ENCODE data around the gene GNG5. TPM values are rescaled to one million over a fixed set of nuclear protein-coding genes. Genes with fewer than 3 reads are reported as not detected.

The GNG5 gene
- total and polyA plus RNA-seq, 2 experiments from 2014 or later, result 131 to 573 TPM

DNA sequence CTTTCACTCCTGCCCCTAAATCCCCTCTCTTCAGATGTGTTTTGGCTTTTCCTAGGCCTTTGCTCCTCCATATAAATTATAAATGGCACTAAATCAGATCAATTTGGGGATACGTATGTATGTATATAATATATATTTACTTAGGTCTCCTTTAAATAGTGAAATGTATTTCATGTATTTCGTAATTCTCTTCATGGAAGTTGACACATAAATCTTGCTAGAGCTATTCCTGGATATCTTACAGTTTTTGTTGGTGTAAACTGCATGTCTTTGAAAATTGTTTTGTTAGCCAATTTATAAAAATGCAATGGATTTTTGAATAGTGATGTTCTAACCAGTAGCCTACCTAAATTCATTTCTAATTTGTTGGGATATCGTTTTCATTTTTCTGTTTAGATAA, 18.3 kb downstream of the GNG5 start:
- H3K36me3 ChIP-seq (replicated peaks; ENCODE audit: insufficient read depth, low read depth), result no peaks in the 10 kb centered on the region
- no peak overlapping the region for H3K27ac ChIP-seq
- DNase-seq (ENCODE audit: low spot score), result no peak
- no peak overlapping the region for H3K4me3 ChIP-seq
- H3K79me2 ChIP-seq, result peaks cover 49% of the 10 kb centered on the region
- TF ChIP-seq EZH2 (IDR thresholded peaks at IDR 0.05; ENCODE audit: borderline replicate concordance) (no peak), EZH2phosphoT487 (IDR thresholded peaks at IDR 0.05; ENCODE audit: low read depth, severe bottlenecking, unreplicated experiment) (no peak)
- TF ChIP-seq, protein P1, sequence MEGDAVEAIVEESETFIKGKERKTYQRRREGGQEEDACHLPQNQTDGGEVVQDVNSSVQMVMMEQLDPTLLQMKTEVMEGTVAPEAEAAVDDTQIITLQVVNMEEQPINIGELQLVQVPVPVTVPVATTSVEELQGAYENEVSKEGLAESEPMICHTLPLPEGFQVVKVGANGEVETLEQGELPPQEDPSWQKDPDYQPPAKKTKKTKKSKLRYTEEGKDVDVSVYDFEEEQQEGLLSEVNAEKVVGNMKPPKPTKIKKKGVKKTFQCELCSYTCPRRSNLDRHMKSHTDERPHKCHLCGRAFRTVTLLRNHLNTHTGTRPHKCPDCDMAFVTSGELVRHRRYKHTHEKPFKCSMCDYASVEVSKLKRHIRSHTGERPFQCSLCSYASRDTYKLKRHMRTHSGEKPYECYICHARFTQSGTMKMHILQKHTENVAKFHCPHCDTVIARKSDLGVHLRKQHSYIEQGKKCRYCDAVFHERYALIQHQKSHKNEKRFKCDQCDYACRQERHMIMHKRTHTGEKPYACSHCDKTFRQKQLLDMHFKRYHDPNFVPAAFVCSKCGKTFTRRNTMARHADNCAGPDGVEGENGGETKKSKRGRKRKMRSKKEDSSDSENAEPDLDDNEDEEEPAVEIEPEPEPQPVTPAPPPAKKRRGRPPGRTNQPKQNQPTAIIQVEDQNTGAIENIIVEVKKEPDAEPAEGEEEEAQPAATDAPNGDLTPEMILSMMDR (IDR thresholded peaks at IDR 0.05; ENCODE audit: poor library complexity), result no peak
- no peak overlapping the region for H2AFZ ChIP-seq
- H3K9me2 ChIP-seq (replicated peaks; ENCODE audit: insufficient read depth), result no peaks in the 10 kb centered on the region
- 97% methylated on average over 3 of the region's 3 CpGs for WGBS (ENCODE audit: low lambda C conversion rate, missing lambda C conversion rate)
- no peaks in the 10 kb centered on the region for H3K27me3 ChIP-seq
- H4K20me1 ChIP-seq (ENCODE audit: insufficient read depth, poor library complexity, severe bottlenecking), result no peaks in the 10 kb centered on the region
- H3K9me3 ChIP-seq (ENCODE audit: low read depth), result no peaks in the 10 kb centered on the region
- H3K4me2 ChIP-seq, result no peak overlapping the region
- no peaks in the 10 kb centered on the region for H3K4me1 ChIP-seq (ENCODE audit: insufficient read depth)

DNA sequence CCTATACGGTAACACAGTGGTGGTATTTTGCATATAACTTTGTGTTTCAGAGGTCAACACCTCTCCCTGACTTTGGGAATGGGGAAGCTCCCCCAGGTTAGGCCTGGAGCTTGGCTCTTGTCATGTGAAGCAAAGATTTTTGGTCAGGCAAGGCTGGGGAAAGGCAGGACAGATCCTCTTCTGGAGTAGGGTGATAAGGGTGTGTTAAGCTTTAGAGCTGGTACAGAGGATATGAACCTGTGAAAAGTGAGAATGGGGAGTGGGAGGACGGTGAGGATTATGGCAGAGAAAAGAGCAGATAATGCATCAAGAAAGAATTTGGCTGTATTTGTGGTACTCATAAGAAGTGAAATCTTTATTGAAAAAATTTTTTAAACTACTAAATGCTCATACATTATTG, 25.1 kb downstream of the GNG5 start:
- no peaks in the 10 kb centered on the region for H3K9me3 ChIP-seq (ENCODE audit: low read depth)
- peaks cover 61% of the 10 kb centered on the region for H3K79me2 ChIP-seq
- no peaks in the 10 kb centered on the region for H3K9me2 ChIP-seq (replicated peaks; ENCODE audit: insufficient read depth)
- no peak for DNase-seq (ENCODE audit: low spot score)
- peaks cover 14% of the 10 kb centered on the region for H3K4me1 ChIP-seq (ENCODE audit: insufficient read depth)
- peaks cover 13% of the 10 kb centered on the region for H3K27me3 ChIP-seq
- H2AFZ ChIP-seq, result no peak overlapping the region
- WGBS (ENCODE audit: low lambda C conversion rate, missing lambda C conversion rate), result 95% methylated on average over 2 of the region's 2 CpGs
- H3K4me2 ChIP-seq, result peak overlapping the region; percentile 89
- peaks cover 12% of the 10 kb centered on the region for H4K20me1 ChIP-seq (ENCODE audit: insufficient read depth, poor library complexity, severe bottlenecking)
- H3K4me3 ChIP-seq, result no peak overlapping the region
- H3K27ac ChIP-seq, result no peak overlapping the region
- TF ChIP-seq EZH2phosphoT487 (IDR thresholded peaks at IDR 0.05; ENCODE audit: low read depth, severe bottlenecking, unreplicated experiment) (no peak), EZH2 (IDR thresholded peaks at IDR 0.05; ENCODE audit: borderline replicate concordance) (no peak)
- TF ChIP-seq, protein P1 (IDR thresholded peaks at IDR 0.05; ENCODE audit: poor library complexity), result no peak
- no peaks in the 10 kb centered on the region for H3K36me3 ChIP-seq (replicated peaks; ENCODE audit: insufficient read depth, low read depth)

DNA sequence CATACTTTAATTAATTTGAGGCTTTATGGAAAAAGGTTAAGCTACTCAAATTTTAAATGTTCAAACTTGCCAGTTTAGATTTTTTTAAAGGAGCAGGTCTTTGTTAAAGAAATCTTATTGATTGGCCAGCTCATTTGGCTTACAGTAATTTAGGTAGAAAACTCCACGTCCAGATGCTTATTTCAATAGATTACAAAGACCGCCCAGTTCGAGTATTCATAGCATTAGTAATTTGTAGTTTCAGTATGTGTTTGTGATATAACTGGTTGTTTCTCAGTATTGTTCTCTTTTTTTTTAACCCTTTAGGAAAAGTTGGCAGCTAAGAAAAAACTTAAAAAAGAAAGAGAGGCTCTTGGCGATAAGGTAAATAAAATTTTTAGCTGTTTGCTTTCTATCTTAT, 25.7 kb downstream of the GNG5 start:
- WGBS (ENCODE audit: low lambda C conversion rate, missing lambda C conversion rate), result 95% methylated on average over 4 of the region's 4 CpGs
- peaks cover 56% of the 10 kb centered on the region for H3K79me2 ChIP-seq
- no peak for TF ChIP-seq EZH2 (IDR thresholded peaks at IDR 0.05; ENCODE audit: borderline replicate concordance)
- TF ChIP-seq EZH2phosphoT487 (IDR thresholded peaks at IDR 0.05; ENCODE audit: low read depth, severe bottlenecking, unreplicated experiment), result no peak
- TF ChIP-seq, protein P1 (IDR thresholded peaks at IDR 0.05; ENCODE audit: poor library complexity), result no peak
- no peak overlapping the region for H2AFZ ChIP-seq
- H3K9me2 ChIP-seq (replicated peaks; ENCODE audit: insufficient read depth), result no peaks in the 10 kb centered on the region
- H3K4me2 ChIP-seq, result peak overlapping the region; percentile 89
- no peak for DNase-seq (ENCODE audit: low spot score)
- peak overlapping the region; percentile 84 for H3K4me3 ChIP-seq
- no peaks in the 10 kb centered on the region for H3K9me3 ChIP-seq (ENCODE audit: low read depth)
- no peak overlapping the region for H3K27ac ChIP-seq
- H3K27me3 ChIP-seq, result peaks cover 16% of the 10 kb centered on the region
- peaks cover 12% of the 10 kb centered on the region for H4K20me1 ChIP-seq (ENCODE audit: insufficient read depth, poor library complexity, severe bottlenecking)
- peaks cover 14% of the 10 kb centered on the region for H3K4me1 ChIP-seq (ENCODE audit: insufficient read depth)
- no peaks in the 10 kb centered on the region for H3K36me3 ChIP-seq (replicated peaks; ENCODE audit: insufficient read depth, low read depth)

DNA sequence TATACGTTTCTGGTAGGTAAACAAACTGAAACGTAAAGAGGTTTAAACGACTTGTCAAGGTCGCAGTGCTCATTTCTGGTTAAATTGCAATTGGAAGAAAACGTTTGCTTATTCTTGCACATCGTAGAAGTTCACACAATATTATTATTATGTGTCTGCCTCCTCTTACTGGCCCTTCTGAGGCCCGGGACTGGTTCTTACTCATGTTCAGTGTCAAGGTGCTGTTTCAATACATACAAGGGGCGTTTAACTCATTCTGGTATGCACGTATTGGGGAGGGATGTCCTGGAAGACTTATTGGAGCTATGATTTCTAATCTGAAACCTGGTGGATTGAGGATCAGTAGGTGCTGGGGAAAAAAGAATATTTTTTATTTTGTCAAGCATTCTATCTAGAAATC, 26.4 kb downstream of the GNG5 start:
- peaks cover 12% of the 10 kb centered on the region for H4K20me1 ChIP-seq (ENCODE audit: insufficient read depth, poor library complexity, severe bottlenecking)
- WGBS (ENCODE audit: low lambda C conversion rate, missing lambda C conversion rate), result 6% methylated on average over 9 of the region's 9 CpGs
- H3K36me3 ChIP-seq (replicated peaks; ENCODE audit: insufficient read depth, low read depth), result no peaks in the 10 kb centered on the region
- peaks cover 14% of the 10 kb centered on the region for H3K4me1 ChIP-seq (ENCODE audit: insufficient read depth)
- peak overlapping the region; percentile 84 for H3K4me3 ChIP-seq
- H3K4me2 ChIP-seq, result peak overlapping the region; percentile 89
- H3K27me3 ChIP-seq, result peaks cover 22% of the 10 kb centered on the region
- peaks cover 52% of the 10 kb centered on the region for H3K79me2 ChIP-seq
- no peaks in the 10 kb centered on the region for H3K9me2 ChIP-seq (replicated peaks; ENCODE audit: insufficient read depth)
- peak; percentile 3 for DNase-seq (ENCODE audit: low spot score)
- H3K27ac ChIP-seq, result peak overlapping the region; percentile 91
- peak overlapping the region; percentile 99 for H2AFZ ChIP-seq
- TF ChIP-seq EZH2 (IDR thresholded peaks at IDR 0.05; ENCODE audit: borderline replicate concordance) (no peak), EZH2phosphoT487 (IDR thresholded peaks at IDR 0.05; ENCODE audit: low read depth, severe bottlenecking, unreplicated experiment) (no peak)
- TF ChIP-seq, protein P1 (IDR thresholded peaks at IDR 0.05; ENCODE audit: poor library complexity), result no peak
- H3K9me3 ChIP-seq (ENCODE audit: low read depth), result no peaks in the 10 kb centered on the region

Data from hepatocyte (in vitro differentiated cells).